Activated CD4-positive, alpha-beta T cell treated with anti-CD3 and anti-CD28 coated beads for 36 hours (primary cell): ENCODE data around the gene NFYB. TPM values are rescaled to one million over a fixed set of nuclear protein-coding genes. Genes with fewer than 3 reads are reported as not detected.

ENCODE experiments used
- ATAC-seq: fragments of 200-7000 bp; cut with Tn5 transposase; one replicate; pipeline ENCODE4 v1.10.0; 2021; ENCODE audit warnings: mild to moderate bottlenecking, moderate library complexity
- CTCF ChIA-PET: fragments of 350-600 bp; sonication (Branson Sonifier 250); formaldehyde crosslinking; loops from one replicate; lab custom pipeline; 2021; ENCODE audit warnings: antibody characterized with exemption; lab: Charles Lee
- POLR2A ChIA-PET: fragments of 350-600 bp; sonication (Branson Sonifier 250); formaldehyde crosslinking; loops from one replicate; lab custom pipeline; 2021; ENCODE audit warnings: antibody characterized with exemption, inconsistent platforms; lab: Charles Lee
- DNase-seq: peaks from one replicate; pipeline ENCODE4 v3.0.0-alpha.2; 2020
- H3K27ac Mint-ChIP-seq: one replicate; pipeline ENCODE4 v1.8.0; 2021; ENCODE audit warnings: mixed read lengths
- H3K27me3 Mint-ChIP-seq: one replicate; pipeline ENCODE4 v1.8.0; 2021; ENCODE audit warnings: mixed read lengths
- H3K36me3 Mint-ChIP-seq: one replicate; pipeline ENCODE4 v1.8.0; 2021; ENCODE audit warnings: low read depth, mixed read lengths
- H3K4me1 Mint-ChIP-seq: one replicate; pipeline ENCODE4 v1.8.0; 2021; ENCODE audit warnings: mixed read lengths
- H3K4me3 Mint-ChIP-seq: one replicate; pipeline ENCODE4 v1.8.0; 2021; ENCODE audit warnings: mild to moderate bottlenecking, moderate library complexity, mixed read lengths
- H3K9me3 Mint-ChIP-seq: one replicate; pipeline ENCODE4 v1.8.0; 2021; ENCODE audit warnings: low read depth, mixed read lengths
- intact Hi-C, 2 experiments: fragments of 100-400 bp; cut with DNase I in 1 of 2; cut with micrococcal nuclease in 1 of 2; formaldehyde crosslinking; loops; one replicate each; pipeline versions ENCODE4 v1.14.2 to v1.15.1; 2022 to 2024; cut with DNase I, micrococcal nuclease
- total RNA-seq, 2 experiments: library from RNA; stranded (reverse); gene quantifications; one replicate each; pipeline ENCODE4 v1.2.3, GENCODE V29; 2021

Gene NFYB
- total RNA-seq, 2 experiments from 2014 or later, result 18.8 to 27.2 TPM

- no peaks in the 10 kb centered on the region for H3K36me3 Mint-ChIP-seq
- intact Hi-C loops, result no loop called here
- H3K27me3 Mint-ChIP-seq, result no peaks in the 10 kb centered on the region
- no peak overlapping the region for H3K27ac Mint-ChIP-seq
- CTCF ChIA-PET, result interaction anchor here (0.6 to 1.0 kb wide), 2 partner anchors 323 to 930 kb away, joined by 4 to 5 read pairs; no protein-coding TSS in a partner anchor
- ATAC-seq (no peak), DNase-seq (no peak)
- no peak overlapping the region for H3K4me3 Mint-ChIP-seq
- H3K9me3 Mint-ChIP-seq, result no peaks in the 10 kb centered on the region
- H3K4me1 Mint-ChIP-seq, result no peaks in the 10 kb centered on the region
- POLR2A ChIA-PET, result no interaction called here
Observed at GRCh38 chr12:104155711-104156555, 17.9 kb upstream of the NFYB start.

GRCh38 chr12:104154806-104155205 lies 16.8 kb upstream of the NFYB start:
- H3K9me3 Mint-ChIP-seq, result no peaks in the 10 kb centered on the region
- no peaks in the 10 kb centered on the region for H3K27me3 Mint-ChIP-seq
- no peak for ATAC-seq
- POLR2A ChIA-PET, result no interaction called here
- CTCF ChIA-PET, result no interaction called here
- no peak for DNase-seq
- H3K36me3 Mint-ChIP-seq, result no peaks in the 10 kb centered on the region
- no peak overlapping the region for H3K27ac Mint-ChIP-seq
- intact Hi-C loops, result no loop called here
- no peaks in the 10 kb centered on the region for H3K4me1 Mint-ChIP-seq
- H3K4me3 Mint-ChIP-seq, result no peak overlapping the region

- Mint-ChIP-seq H3K27ac (no peak overlapping the region), H3K9me3 (no peaks in the 10 kb centered on the region), H3K36me3 (no peaks in the 10 kb centered on the region), H3K4me1 (no peaks in the 10 kb centered on the region), H3K4me3 (no peak overlapping the region), H3K27me3 (no peaks in the 10 kb centered on the region)
- intact Hi-C loops, result no loop called here
- no peak for ATAC-seq
- CTCF ChIA-PET, result interaction anchor here (0.6 kb wide), 1 partner anchor 133 kb away, joined by 3 read pairs; no protein-coding TSS in a partner anchor
- no peak for DNase-seq
- POLR2A ChIA-PET, result no interaction called here
Observed at GRCh38 chr12:104154286-104154685, 16.3 kb upstream of the NFYB start.

GRCh38 chr12:104152685-104153241 lies 14.8 kb upstream of the NFYB start:
- H3K4me1 Mint-ChIP-seq, result no peaks in the 10 kb centered on the region
- ChIA-PET POLR2A (no interaction called here), CTCF (no interaction called here)
- H3K4me3 Mint-ChIP-seq, result no peak overlapping the region
- H3K9me3 Mint-ChIP-seq, result no peaks in the 10 kb centered on the region
- intact Hi-C loops, result no loop called here
- H3K27me3 Mint-ChIP-seq, result no peaks in the 10 kb centered on the region
- no peaks in the 10 kb centered on the region for H3K36me3 Mint-ChIP-seq
- no peak for ATAC-seq
- no peak overlapping the region for H3K27ac Mint-ChIP-seq
- DNase-seq, result no peak

- no peaks in the 10 kb centered on the region for H3K36me3 Mint-ChIP-seq
- ChIA-PET POLR2A (no interaction called here), CTCF (interaction anchor here (0.6 kb wide), 1 partner anchor 22 kb away, joined by 3 read pairs; no protein-coding TSS in a partner anchor)
- H3K9me3 Mint-ChIP-seq, result no peaks in the 10 kb centered on the region
- intact Hi-C loops, result no loop called here
- H3K27me3 Mint-ChIP-seq, result no peaks in the 10 kb centered on the region
- no peaks in the 10 kb centered on the region for H3K4me1 Mint-ChIP-seq
- no peak overlapping the region for H3K27ac Mint-ChIP-seq
- no peak overlapping the region for H3K4me3 Mint-ChIP-seq
- DNase-seq (no peak), ATAC-seq (no peak)
Observed at GRCh38 chr12:104150416-104150815, 12.4 kb upstream of the NFYB start.

- ChIA-PET CTCF (interaction anchor here (1.0 kb wide), 1 partner anchor 10 kb away, joined by 3 read pairs; no protein-coding TSS in a partner anchor), POLR2A (no interaction called here)
- ATAC-seq, result no peak
- Mint-ChIP-seq H3K4me1 (no peaks in the 10 kb centered on the region), H3K27me3 (peaks cover 5% of the 10 kb centered on the region), H3K27ac (no peak overlapping the region), H3K4me3 (no peak overlapping the region), H3K36me3 (no peaks in the 10 kb centered on the region), H3K9me3 (no peaks in the 10 kb centered on the region)
- no peak for DNase-seq
- intact Hi-C loops, result loop anchor here in 1 of 2 experiments (5.0 kb wide), 1 partner anchor 50 kb away; no protein-coding TSS in a partner anchor
Observed at GRCh38 chr12:104147346-104147745, 9.3 kb upstream of the NFYB start.

- H3K27ac Mint-ChIP-seq, result no peak overlapping the region
- POLR2A ChIA-PET, result interaction anchor here (0.5 kb wide), 1 partner anchor 637 kb away, joined by 3 read pairs; no protein-coding TSS in a partner anchor
- peaks cover 3% of the 10 kb centered on the region for H3K4me1 Mint-ChIP-seq
- ATAC-seq (peak; percentile 30), DNase-seq (no peak)
- H3K36me3 Mint-ChIP-seq, result no peaks in the 10 kb centered on the region
- peaks cover 5% of the 10 kb centered on the region for H3K27me3 Mint-ChIP-seq
- no peaks in the 10 kb centered on the region for H3K9me3 Mint-ChIP-seq
- CTCF ChIA-PET, result interaction anchor here (0.8 to 1.4 kb wide), 3 partner anchors 17 to 35 kb away, joined by 3 to 10 read pairs (median 3); no protein-coding TSS in a partner anchor
- intact Hi-C loops, result loop anchor here in 1 of 2 experiments (5.0 kb wide), 1 partner anchor 548 kb away; no protein-coding TSS in a partner anchor
- H3K4me3 Mint-ChIP-seq, result no peak overlapping the region
Observed at GRCh38 chr12:104143918-104144317, 5.9 kb upstream of the NFYB start.

GRCh38 chr12:104143002-104143401 lies 5.0 kb upstream of the NFYB start:
- Mint-ChIP-seq H3K27ac (no peak overlapping the region), H3K4me3 (no peak overlapping the region), H3K4me1 (peaks cover 6% of the 10 kb centered on the region), H3K27me3 (peaks cover 5% of the 10 kb centered on the region), H3K36me3 (no peaks in the 10 kb centered on the region), H3K9me3 (no peaks in the 10 kb centered on the region)
- DNase-seq (no peak), ATAC-seq (no peak)
- intact Hi-C loops, result loop anchor here in 1 of 2 experiments (5.0 kb wide), 1 partner anchor 549 kb away; no protein-coding TSS in a partner anchor
- ChIA-PET POLR2A (no interaction called here), CTCF (interaction anchor here (1.4 kb wide), 1 partner anchor 34 kb away, joined by 10 read pairs; no protein-coding TSS in a partner anchor)

GRCh38 chr12:104142543-104142942 lies 4.5 kb upstream of the NFYB start:
- Mint-ChIP-seq H3K36me3 (no peaks in the 10 kb centered on the region), H3K4me3 (no peak overlapping the region), H3K4me1 (peaks cover 6% of the 10 kb centered on the region), H3K9me3 (no peaks in the 10 kb centered on the region), H3K27ac (no peak overlapping the region), H3K27me3 (peaks cover 5% of the 10 kb centered on the region)
- POLR2A ChIA-PET, result interaction anchor here (0.5 kb wide), 1 partner anchor 176 kb away, joined by 3 read pairs; no protein-coding TSS in a partner anchor
- ATAC-seq (no peak), DNase-seq (no peak)
- intact Hi-C loops, result loop anchor here in 1 of 2 experiments (5.0 kb wide), 1 partner anchor 550 kb away; no protein-coding TSS in a partner anchor
- CTCF ChIA-PET, result interaction anchor here (0.6 kb wide), 1 partner anchor 64 kb away, joined by 3 read pairs; no protein-coding TSS in a partner anchor

GRCh38 chr12:104138797-104139152 lies 765 bp upstream of the NFYB start:
- Mint-ChIP-seq H3K4me3 (peak overlapping the region; percentile 35), H3K4me1 (peaks cover 19% of the 10 kb centered on the region), H3K27me3 (peaks cover 3% of the 10 kb centered on the region), H3K27ac (peak overlapping the region; percentile 7), H3K9me3 (no peaks in the 10 kb centered on the region), H3K36me3 (no peaks in the 10 kb centered on the region)
- ChIA-PET CTCF (interaction anchor here (0.6 to 1.3 kb wide), 3 partner anchors 62 to 149 kb away, joined by 3 to 7 read pairs (median 3); no protein-coding TSS in a partner anchor), POLR2A (interaction anchor here (0.7 to 1.7 kb wide), 4 partner anchors 57 to 297 kb away, joined by 4 to 10 read pairs (median 8); partner anchors contain the start of gene HCFC2)
- ATAC-seq, result no peak
- intact Hi-C loops, result loop anchor here (1.0 to 5.0 kb wide), 15 partner anchors 74 to 1194 kb away; partner anchors contain the start of genes EID3 (in 2 of the 2), TDG (in 2 of the 2), TXNRD1 (in 2 of the 2) and APPL2 (in 1 of the 2)
- DNase-seq, result no peak
